Measurements from ENCODE around the gene VBP1. TPM values are rescaled to one million over a fixed set of nuclear protein-coding genes. Genes with fewer than 3 reads are reported as not detected.
"Not testable (repeated sequence)": the region's sequence is repeated elsewhere in the genome, so short reads cannot be mapped to it uniquely, and the experiment has no call there.

VBP1 gene
- total RNA-seq, 4 donors from 2014 or later, result 53.6 to 79.9 (median 72.1) TPM

DNA sequence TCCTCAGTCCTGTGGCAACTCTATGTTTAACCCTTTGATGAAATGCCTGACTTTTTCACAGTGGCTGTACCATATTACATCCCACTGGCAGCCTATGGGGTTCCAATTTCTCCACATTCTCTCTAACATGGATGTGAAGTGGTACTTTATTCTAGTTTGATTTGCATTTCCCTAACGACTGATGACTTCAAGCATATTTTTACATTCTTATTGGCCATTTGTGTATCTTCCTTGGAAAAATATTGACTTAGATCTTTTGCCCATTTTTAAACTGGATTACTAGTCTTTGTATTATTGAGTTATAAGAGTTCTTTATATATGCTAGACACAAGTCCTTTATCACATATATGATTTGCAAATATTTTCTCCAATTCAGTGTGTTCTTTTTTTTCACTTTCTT lies 50.2 kb downstream of the VBP1 start:
- TF ChIP-seq, protein P1, sequence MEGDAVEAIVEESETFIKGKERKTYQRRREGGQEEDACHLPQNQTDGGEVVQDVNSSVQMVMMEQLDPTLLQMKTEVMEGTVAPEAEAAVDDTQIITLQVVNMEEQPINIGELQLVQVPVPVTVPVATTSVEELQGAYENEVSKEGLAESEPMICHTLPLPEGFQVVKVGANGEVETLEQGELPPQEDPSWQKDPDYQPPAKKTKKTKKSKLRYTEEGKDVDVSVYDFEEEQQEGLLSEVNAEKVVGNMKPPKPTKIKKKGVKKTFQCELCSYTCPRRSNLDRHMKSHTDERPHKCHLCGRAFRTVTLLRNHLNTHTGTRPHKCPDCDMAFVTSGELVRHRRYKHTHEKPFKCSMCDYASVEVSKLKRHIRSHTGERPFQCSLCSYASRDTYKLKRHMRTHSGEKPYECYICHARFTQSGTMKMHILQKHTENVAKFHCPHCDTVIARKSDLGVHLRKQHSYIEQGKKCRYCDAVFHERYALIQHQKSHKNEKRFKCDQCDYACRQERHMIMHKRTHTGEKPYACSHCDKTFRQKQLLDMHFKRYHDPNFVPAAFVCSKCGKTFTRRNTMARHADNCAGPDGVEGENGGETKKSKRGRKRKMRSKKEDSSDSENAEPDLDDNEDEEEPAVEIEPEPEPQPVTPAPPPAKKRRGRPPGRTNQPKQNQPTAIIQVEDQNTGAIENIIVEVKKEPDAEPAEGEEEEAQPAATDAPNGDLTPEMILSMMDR (IDR thresholded peaks at IDR 0.05 in 4 of 5, conservative IDR thresholded peaks at IDR 0.05 in 1 of 5), result no peak
- TF ChIP-seq POLR2A (IDR thresholded peaks at IDR 0.05), result no peak
- in situ Hi-C loops (cut with MboI; ENCODE audit: low sequenced_read_pairs in 4 of 4) (no loop called here), intact Hi-C loops (cut with DNase I; ENCODE audit: low total_unique reads) (no loop called here)
- Histone ChIP-seq H3K9me3 (no peaks in the 10 kb centered on the region), H3K4me3 (no peak overlapping the region), H3K36me3 (no peaks in the 10 kb centered on the region), H3K27ac (no peak overlapping the region), H3K27me3 (no peaks in the 10 kb centered on the region), H3K4me1 (no peaks in the 10 kb centered on the region)
- no peak for DNase-seq
- no peak for ATAC-seq

DNA sequence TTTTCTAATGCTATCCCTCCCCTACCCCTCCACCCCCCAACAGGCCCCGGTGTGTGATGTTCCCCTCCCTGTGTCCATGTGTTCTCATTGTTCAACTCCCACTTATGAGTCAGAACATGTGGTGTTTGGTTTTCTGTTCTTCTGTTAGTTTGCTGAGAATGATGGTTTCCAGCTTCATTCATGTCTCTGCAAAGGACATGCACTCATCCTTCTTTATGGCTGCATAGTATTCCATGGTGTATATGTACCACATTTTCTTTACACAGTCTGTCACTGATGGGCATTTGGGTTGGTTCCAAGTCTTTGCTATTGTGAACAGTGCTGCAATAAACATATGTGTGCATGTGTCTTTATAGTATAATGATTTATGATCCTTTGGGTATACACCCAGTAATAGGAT lies 51.7 kb downstream of the VBP1 start:
- H3K27me3 ChIP-seq; H3K9me3 ChIP-seq; intact Hi-C loops (cut with DNase I; ENCODE audit: low total_unique reads); H3K36me3 ChIP-seq; H3K4me1 ChIP-seq; H3K27ac ChIP-seq; ATAC-seq; in situ Hi-C loops (cut with MboI; ENCODE audit: low sequenced_read_pairs in 4 of 4); DNase-seq; H3K4me3 ChIP-seq: not testable (repeated sequence)

DNA sequence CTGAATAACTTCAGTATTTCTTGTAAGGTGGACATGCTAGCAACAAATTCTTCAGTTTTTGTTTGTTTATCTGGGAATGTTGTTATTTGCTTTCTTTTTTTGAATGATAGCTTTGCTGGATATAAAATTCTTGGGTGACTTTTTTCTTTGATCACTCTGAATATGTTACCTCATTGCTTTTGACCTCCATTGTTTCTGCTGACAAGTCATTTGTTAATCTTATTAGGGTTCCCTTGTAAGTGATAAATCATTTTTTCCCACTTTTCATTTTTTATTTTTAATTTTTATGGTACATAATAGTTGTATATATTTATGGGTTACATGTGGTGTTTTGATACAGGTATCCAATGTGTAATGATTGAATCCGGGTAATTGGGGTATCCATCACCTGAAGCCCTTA lies 54.7 kb downstream of the VBP1 start:
- no peaks in the 10 kb centered on the region for H3K27me3 ChIP-seq
- in situ Hi-C loops (cut with MboI; ENCODE audit: low sequenced_read_pairs in 4 of 4), result no loop called here
- ATAC-seq (no peak), DNase-seq (no peak)
- TF ChIP-seq POLR2A (IDR thresholded peaks at IDR 0.05), result no peak
- TF ChIP-seq, protein P1 (IDR thresholded peaks at IDR 0.05 in 4 of 5, conservative IDR thresholded peaks at IDR 0.05 in 1 of 5), result no peak
- H3K27ac ChIP-seq, result no peak overlapping the region
- H3K9me3 ChIP-seq, result no peaks in the 10 kb centered on the region
- H3K4me1 ChIP-seq, result no peaks in the 10 kb centered on the region
- H3K36me3 ChIP-seq, result no peaks in the 10 kb centered on the region
- H3K4me3 ChIP-seq, result no peak overlapping the region
- intact Hi-C loops (cut with DNase I; ENCODE audit: low total_unique reads), result no loop called here

DNA sequence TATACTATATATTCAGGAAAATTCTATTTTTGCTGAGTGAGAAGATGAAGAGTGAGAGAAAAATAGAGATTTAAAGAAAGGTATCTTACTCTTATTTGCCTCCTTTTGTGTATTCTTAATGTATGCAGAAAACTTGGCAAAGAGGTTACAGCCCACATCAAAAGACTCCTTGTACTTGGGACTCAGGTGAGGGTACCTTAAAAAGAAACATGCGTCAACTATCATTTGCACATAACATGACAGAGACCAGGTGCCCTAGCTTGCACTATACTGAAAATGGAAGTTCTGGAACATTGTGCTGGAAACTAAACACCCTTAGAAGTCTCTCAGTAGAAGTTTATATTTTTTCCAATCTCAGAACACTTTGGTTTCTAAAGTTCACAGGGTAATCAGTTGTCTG lies 63.6 kb downstream of the VBP1 start:
- TF ChIP-seq, protein P1 (IDR thresholded peaks at IDR 0.05 in 4 of 5, conservative IDR thresholded peaks at IDR 0.05 in 1 of 5), result no peak
- no peak for TF ChIP-seq POLR2A (IDR thresholded peaks at IDR 0.05)
- Histone ChIP-seq H3K27ac (no peak overlapping the region), H3K4me3 (no peak overlapping the region), H3K9me3 (no peaks in the 10 kb centered on the region), H3K4me1 (no peaks in the 10 kb centered on the region), H3K27me3 (no peaks in the 10 kb centered on the region), H3K36me3 (peaks cover 0 to 7% of the 10 kb centered on the region in 2 donors)
- in situ Hi-C loops (cut with MboI; ENCODE audit: low sequenced_read_pairs in 4 of 4), result no loop called here
- intact Hi-C loops (cut with DNase I; ENCODE audit: low total_unique reads), result no loop called here
- ATAC-seq (no peak), DNase-seq (no peak)

Other genes starting within 250 kb of the VBP1 start
- 10 to 100 TPM; 23.3 to 33.7 (median 28.2) TPM for gene F8, start 193.7 kb upstream of the VBP1 start, total RNA-seq
- 100 to 1,000 TPM; 141 to 267 (median 183) TPM for gene FUNDC2, start 189.6 kb upstream of the VBP1 start, total RNA-seq
- gene CMC4, start 145.3 kb upstream of the VBP1 start, total RNA-seq, result 10 to 100 TPM; 13.0 to 32.1 (median 26.3) TPM
- gene MTCP1, start 145.3 kb upstream of the VBP1 start, total RNA-seq, result 1 to 10 TPM in 1 of 4 donors, under 1 TPM in 2, not detected in 1; 0.31 to 2.2 (median 0.93) TPM
- 10 to 100 TPM in 2 of 4 donors, 1 to 10 TPM in 2; 8.8 to 15.9 (median 10.6) TPM for gene BRCC3, start 145.0 kb upstream of the VBP1 start, total RNA-seq
- under 1 TPM in 1 of 4 donors, not detected in 3; 0.13 TPM for gene RAB39B, start 48.0 kb downstream of the VBP1 start, total RNA-seq
- gene CLIC2, start 118.2 kb downstream of the VBP1 start, total RNA-seq, result 10 to 100 TPM in 1 of 4 donors, 1 to 10 TPM in 3; 4.5 to 13.3 (median 7.7) TPM
- gene F8A2, start 165.6 kb downstream of the VBP1 start, total RNA-seq, result not detected
- gene F8A3, start 242.2 kb downstream of the VBP1 start, total RNA-seq, result 10 to 100 TPM in 2 of 4 donors, 1 to 10 TPM in 2; 6.8 to 15.5 (median 11.9) TPM